ENCODE data around the gene OR2AE1.
"Not testable (repeated sequence)": the region's sequence is repeated elsewhere in the genome, so short reads cannot be mapped to it uniquely, and the experiment has no call there.

The OR2AE1 gene, protein sequence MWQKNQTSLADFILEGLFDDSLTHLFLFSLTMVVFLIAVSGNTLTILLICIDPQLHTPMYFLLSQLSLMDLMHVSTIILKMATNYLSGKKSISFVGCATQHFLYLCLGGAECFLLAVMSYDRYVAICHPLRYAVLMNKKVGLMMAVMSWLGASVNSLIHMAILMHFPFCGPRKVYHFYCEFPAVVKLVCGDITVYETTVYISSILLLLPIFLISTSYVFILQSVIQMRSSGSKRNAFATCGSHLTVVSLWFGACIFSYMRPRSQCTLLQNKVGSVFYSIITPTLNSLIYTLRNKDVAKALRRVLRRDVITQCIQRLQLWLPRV

DNA sequence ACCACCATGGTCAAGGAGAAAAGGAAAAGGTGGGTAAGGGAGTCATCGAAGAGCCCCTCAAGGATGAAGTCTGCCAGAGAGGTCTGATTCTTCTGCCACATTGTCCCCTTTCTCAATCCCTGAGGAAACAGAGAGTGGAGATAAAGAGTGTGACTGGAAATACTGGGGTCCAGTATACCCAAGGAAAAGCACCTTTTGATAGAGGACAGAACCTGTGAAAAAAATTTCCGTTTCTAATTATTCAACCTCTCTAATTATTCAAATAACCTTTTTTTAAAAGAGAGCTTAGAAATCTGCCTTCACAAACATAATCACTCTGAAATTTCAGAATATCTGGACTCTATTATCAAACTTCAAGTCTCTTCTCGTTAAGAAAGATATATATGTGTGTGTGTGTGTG lies at the start of gene OR2AE1:
Gene OR2AE1, minus strand, starts transcription at position 101 of the 400 bp plus-strand sequence. Its CDS starts 0 bp downstream, at position 101.
- DNase-seq, result no peak

DNA sequence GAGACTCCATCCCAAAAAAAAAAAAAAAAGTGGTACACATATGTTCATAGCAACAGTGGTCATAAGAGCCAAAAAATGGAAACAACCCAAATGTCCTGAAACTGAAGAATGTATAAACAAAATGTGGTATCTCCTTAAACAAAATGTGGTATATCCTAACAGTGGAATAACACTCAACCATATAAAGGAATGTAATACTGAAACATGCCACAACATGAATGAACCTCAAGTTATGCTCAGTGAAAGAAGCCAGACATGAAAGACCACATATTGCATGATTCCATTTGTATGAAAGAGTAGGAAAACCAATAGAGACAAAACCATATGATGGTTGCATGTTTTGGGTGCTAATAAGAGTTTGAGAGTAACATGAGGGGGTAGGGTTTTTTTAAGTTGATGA lies 49.5 kb upstream of the OR2AE1 start:
- no peak for DNase-seq

DNA sequence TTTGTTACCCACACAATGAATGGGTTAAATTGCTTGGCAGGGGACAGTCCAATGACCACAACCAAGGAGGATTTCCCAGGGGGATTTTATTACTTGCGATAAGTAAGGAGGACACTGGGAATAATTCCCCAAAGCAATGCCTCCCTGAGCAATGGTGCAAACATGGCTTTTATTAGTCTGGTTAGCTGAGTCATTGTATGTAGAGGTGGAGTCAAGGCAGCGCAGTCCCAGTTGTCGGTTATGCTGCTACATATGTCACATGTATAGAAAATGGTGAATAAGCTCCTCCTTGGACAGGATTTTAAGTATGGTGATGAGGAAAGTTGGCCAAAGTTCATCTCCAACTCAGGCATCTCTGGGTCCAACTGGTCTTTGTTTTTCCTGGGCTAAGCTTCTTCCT lies 46.4 kb upstream of the OR2AE1 start:
- no peak for DNase-seq

DNA sequence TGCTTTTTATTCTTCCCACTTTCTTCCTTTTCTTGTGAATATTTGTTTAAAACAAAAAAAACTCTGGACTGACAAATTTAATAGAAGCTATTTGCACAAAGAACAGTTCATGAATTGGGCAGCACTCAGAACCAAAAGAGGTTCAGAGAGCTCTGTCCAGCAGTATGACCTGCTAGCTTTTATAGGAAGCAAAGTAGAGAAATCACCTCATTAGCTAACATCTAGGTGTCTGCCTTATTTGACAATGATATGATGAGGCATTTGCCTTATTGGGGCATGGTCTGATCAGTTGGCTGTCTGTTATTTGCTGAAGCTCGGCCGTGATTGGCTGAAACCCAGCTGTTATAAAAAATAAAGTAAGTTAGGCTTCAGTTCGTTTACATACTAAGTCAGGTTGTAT lies 43.3 kb upstream of the OR2AE1 start:
- DNase-seq, result no peak

DNA sequence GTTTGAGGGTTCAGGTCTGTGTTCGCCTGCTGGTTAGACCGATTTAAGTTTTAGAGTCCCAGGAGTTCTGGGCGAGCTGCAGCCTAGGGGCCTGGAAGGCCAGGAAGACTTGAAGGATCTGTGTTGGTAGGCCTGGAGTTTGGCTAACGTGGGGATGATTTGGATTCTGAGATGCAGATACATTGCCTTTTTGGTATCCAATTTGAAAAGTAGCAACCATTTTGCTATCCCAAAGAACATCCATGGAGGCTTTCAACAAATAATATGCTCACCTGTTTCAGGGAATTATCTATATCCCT lies 42.9 kb upstream of the OR2AE1 start:
- no peak for DNase-seq

DNA sequence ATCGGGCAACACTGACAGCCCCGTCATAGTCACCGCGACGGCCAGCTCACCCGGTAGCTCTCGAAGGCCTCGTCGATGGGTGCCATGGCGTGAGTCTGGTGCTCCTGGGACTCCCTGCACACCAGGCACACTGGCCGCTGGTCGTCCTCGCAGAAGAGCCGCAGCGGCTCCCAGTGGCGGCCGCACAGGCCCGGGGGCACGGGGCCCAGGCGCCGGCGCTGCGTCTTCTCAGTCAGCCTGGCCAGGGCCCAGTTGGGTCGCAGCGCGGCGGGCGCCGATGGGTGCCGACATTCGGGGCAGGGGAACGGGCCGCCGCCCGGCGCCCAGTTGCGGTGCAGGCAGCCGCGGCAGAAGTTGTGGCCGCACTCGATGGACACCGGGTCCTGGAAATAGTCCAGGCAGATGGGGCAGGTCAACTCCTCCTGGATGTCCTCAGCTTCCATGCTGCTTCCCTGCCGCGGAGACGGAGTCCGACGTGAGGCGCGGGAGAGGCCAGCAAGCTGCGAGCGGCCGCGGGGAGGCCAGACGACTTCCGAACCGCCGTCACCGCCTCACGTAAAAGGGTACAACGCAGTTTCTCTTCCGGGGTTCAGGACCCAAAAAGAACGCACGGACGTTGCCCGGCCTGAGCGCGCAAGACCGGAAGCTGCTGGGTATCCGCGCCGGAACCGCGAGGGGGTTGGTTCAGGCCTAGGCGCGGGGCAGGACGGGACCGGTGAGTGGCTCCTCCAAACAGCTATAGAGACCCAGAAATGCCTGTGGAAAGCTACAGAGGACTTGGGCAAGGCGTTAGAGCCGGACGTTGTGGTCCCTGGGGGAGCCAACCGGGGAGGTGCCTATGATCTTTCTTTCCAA lies 42.4 kb upstream of the OR2AE1 start, which contains the start of gene TRIM4:
Gene TRIM4, minus strand, starts transcription at position 572 of the 855 bp plus-strand sequence. Its CDS starts 129 bp downstream, at position 443.
- no peak for DNase-seq

DNA sequence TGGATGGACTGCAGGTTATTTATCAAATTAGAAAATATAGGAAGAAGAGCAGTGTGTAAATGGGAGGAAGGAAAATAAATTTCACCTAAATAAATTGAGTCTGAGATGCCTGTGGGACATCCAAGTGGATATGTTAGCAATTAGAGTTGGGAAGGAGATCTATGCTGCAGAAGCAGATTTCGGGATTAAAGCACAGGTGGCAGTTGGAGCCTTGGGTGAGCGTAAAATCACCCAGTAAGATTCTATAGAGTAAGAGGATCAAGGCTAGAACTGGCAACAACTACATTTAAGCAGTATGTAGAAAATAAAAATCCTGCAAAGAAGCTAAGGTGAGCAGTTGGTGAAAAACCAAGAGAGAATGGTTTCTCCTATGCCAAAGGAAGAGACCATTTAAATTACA lies 34.1 kb upstream of the OR2AE1 start:
- no peak for DNase-seq

DNA sequence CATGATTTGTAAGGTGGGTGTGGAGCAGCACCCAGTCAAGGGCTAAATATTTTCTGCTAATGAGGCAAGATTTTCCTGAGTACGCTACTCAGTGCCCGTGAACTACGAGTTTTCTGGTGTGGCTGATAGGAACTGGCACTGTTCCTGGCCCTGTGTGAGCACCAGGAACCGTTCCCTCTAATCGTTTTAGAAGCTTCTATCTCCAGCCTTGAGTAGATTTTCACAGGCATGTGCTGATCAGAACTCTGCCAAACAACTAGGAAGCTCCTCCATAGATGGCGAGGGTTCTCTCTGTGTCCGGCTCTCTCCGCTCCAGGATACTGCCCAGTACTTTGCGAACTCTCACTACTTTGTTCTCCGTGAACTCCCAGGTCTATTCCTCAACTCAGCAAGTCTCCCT lies 24.7 kb upstream of the OR2AE1 start:
- no peak for DNase-seq

DNA sequence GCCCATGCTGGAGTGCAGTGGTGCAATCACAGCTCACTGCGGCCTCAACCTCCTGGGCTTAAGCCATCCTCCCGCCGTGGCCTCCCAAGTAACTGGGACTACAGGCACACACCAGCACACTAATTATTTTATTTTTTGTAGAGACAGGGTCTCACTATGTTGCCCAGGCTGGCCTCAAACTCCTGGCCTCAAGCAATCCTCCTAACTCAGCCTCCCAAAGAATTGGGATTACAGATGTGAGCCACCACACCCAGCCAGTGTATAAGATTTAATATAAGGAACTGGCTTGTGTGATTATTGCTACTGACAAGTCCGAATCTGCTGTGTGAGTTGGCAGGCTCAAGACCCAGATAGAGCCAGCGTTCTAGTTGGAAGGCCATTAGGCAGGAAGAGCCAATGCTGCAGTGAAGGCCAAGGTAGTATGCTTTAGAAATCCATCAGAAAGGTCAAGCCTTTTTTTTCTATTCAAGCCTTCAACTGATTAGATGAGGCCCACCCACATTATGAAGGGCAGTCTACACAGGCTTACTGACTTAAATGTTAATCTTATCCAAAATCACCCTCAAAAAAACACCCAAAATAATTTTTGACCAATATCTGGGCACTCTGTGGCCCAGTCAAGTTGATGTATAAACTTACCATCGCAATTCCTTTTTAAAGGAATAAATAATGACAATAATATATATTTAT lies 23.1 kb upstream of the OR2AE1 start:
- no peak for DNase-seq

DNA sequence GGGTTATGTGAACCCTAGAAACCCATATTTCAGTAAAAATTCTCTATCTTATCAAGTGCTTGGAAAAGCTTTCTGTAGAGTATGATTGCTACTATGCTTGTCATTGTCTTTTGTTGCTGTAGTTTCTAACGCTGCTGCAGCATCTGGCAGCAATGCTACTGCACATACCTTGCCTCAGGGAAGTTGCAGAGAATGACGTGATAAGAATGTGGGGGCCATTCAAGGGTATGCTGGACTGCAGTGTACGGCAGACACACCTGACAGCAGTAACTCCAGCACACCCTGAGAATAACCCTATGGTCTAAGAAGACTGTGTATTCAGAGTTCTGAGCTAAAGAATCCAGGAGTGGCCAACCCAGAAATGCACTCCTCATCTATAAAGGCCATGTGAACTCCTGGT lies 22.0 kb upstream of the OR2AE1 start:
- DNase-seq, result no peak

DNA sequence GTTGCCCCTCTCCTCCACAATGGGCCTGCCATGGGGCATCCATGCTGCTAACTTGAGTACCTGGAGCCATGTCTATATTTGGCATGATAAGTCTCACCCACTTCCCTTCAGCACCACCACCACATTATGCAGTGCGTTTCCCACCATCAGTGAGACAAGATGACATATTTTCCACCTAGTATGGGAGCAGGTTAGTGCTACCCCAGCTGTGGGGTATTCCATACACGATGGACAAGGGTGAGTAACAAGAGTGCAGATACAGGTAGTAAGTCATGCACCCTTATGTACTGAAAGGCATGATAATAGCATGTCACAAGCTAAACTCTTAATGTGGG lies 21.2 kb upstream of the OR2AE1 start:
- no peak for DNase-seq

DNA sequence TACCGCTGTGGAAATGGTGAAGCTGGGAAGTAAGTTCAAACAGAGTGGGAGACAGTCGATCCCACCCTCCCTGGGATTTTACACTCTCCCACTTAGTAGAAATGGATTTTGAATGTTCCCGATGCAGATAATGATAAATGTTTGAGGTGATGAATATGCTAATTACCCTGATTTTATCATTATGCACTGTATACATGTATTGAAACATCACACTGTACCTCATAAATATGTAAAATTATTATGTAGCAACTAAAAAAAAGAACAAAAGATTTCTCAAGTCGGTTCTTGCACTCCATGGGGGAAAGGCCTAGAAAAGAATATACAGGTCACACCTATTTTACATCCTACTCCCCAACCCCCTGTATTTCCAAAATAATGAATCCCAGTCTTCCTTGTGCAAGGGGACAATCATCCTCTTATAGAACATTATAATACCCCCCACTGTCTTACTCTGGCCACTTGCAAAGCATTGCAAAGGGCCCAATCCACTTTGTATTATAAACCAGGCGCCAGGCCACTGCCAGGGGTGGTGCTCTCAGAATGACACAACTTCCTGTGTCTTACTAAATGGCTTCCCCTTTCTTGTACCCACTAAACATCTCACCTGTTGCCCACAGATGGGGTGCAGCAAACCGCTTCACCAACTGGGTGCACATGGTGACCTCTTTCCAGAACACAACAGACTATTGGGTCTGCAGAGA lies 20.6 kb upstream of the OR2AE1 start:
- DNase-seq, result no peak

DNA sequence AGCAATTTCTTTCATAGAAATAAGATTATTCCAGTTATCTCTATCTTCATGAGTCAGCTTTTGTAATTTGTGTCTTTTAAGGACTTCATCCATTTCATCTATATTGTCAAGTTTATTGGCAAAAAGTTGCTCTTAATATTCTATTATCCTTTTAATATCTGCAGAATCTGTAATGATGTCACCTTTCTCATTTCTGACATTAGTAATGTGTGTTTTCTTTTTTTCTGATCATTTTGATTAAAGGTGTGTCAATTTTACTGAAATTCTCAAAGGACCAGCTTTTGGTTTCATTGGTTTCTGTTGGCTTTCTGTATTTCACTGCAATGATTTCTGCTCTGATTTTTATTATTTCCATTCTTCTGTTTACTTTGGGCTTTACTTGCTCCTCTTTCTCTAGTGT lies 17.9 kb upstream of the OR2AE1 start:
- no peak for DNase-seq

DNA sequence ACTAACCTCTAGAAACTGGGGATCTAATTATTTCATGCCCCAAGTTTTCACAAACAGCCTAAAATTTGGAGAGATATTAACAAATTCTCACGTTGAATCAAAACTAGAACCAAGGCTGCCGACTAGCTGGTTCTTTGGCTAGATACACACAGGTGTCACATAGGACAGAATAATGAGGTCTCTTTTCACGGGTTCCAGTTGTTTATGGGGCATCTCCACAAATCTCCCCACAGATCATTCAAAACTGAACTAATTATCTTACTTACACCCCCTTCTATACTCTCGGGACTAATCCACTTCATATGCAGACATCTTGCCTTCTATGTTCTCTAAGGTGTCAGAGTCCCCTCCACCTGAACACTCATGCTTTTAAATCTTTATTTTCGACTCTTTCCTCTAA lies 16.4 kb upstream of the OR2AE1 start:
- no peak for DNase-seq

DNA sequence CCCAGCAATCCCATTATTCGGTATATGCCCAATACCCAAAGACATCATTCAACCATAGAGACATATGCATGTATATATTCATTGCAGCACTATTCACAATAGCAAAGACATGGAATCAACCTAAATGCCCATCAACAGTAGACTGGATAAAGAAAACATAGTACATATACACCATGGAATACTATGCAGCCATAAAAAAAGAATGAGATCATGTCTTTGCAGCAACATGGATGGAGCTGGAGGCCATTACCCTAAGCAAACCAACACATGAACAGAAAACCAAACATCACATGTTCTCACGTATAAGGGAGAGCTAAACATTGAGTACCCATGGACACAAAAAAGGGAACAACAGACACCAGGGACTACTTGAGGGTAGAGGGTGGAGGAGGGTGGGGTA lies 13.5 kb upstream of the OR2AE1 start:
- DNase-seq, result not testable (repeated sequence)

DNA sequence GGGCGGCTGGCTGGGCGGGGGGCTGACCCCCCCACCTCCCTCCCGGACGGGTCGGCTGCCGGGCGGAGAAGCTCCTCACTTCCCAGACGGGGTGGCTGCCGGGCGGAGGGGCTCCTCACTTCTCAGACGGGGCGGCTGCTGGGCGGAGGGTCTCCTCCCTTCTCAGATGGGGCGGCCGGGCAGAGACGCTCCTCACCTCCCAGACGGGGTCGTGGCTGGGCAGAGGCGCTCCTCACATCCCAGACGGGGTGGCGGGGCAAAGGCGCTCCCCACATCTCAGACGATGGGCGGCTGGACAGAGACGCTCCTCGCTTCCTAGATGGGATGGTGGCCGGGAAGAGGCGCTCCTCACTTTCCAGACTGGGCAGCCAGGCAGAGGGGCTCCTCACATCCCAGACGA lies 11.5 kb upstream of the OR2AE1 start:
- not testable (repeated sequence) for DNase-seq

DNA sequence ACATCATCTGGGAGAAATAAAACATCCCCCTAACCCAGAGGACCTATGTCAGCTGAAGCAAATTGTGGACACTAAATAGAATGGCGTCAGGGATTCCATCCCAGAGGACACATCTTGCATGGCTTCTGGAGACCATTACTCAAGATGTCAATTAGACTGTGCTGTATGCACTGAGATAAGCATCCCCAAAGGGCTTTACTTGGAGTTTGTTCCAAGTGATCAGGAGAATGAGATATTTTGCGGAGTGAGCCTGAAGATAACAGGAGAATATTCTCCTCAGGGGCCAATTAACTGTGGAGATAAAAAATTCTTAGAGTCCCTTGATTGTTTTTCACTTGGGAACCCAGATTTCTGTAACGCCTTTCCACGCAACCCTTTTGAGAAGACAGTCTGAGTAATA lies 4.5 kb upstream of the OR2AE1 start:
- DNase-seq, result no peak

DNA sequence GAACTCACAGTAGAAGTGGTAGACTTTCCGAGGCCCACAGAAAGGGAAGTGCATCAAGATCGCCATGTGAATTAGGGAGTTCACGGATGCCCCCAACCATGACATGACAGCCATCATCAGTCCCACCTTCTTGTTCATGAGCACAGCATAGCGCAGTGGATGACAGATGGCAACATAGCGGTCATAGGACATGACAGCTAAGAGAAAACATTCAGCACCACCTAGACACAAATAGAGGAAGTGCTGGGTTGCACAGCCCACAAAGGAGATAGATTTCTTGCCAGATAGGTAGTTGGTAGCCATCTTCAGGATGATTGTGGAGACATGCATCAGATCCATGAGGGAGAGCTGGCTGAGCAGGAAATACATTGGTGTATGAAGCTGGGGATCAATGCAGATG lies 342 bp downstream of the OR2AE1 start:
- DNase-seq, result no peak

DNA sequence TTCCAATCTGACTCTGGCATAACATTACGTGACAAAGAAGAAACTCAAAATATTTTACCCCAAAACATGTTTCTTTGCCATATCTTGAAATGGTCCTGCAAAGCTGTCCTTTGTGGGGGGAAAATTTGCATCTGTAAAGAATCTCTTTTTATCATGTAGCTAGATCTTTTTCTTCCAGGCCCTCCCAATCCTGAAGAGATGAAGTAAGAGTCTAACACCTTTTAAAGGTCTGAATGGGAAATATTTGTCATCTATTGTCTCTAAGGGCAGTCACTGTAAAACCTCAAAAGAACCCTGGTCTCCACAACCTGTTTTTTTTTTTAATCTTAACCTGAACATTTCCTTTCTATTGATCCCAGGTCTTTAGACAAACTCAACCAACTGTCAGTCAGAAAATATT lies 8.6 kb downstream of the OR2AE1 start:
- DNase-seq, result no peak

DNA sequence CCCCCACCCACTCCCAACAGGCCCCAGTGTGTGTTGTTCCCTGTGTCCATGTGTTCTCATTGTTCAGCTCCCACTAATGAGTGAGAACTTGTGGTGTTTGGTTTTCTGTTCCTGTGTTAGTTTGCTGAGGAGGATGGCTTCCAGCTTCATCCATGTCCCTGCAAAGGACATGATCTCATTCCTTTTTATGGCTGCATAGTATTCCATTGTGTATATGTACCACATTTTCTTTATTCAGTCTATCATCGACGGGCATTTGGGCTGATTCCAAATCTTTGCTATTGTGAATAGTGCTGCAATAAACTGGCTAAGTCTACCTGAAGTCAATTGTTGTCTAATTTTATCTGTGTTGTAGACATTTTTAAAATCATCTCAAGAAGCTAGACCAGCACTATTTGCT lies 9.4 kb downstream of the OR2AE1 start:
- not testable (repeated sequence) for DNase-seq

DNA sequence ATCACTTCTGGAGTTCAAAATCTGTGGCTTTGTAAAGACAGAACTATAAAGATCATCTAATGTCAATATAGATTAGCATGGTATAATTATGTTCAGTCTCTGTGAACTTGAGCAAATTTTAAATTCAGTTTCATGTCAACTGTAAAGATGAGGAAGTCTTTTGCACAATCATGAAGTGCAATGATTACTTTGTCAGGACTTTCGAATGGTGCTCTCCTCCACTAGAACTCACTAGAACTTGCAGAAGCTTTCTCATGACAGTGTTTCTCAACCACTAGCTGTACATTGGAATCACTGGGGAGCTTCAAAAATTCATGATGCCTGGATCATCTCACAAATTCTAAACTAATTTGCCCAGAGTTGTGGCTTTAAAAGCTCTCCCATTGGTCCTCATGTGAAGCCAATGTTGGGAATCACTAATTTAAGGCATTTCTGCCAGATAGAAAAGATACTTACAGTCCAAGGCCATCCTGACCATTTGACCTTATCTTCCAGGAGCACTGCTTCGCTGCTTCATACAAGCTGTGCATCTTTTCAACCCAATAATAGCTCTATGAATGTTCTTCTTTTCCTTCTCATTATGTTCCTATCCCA lies 12.9 kb downstream of the OR2AE1 start:
- no peak for DNase-seq

DNA sequence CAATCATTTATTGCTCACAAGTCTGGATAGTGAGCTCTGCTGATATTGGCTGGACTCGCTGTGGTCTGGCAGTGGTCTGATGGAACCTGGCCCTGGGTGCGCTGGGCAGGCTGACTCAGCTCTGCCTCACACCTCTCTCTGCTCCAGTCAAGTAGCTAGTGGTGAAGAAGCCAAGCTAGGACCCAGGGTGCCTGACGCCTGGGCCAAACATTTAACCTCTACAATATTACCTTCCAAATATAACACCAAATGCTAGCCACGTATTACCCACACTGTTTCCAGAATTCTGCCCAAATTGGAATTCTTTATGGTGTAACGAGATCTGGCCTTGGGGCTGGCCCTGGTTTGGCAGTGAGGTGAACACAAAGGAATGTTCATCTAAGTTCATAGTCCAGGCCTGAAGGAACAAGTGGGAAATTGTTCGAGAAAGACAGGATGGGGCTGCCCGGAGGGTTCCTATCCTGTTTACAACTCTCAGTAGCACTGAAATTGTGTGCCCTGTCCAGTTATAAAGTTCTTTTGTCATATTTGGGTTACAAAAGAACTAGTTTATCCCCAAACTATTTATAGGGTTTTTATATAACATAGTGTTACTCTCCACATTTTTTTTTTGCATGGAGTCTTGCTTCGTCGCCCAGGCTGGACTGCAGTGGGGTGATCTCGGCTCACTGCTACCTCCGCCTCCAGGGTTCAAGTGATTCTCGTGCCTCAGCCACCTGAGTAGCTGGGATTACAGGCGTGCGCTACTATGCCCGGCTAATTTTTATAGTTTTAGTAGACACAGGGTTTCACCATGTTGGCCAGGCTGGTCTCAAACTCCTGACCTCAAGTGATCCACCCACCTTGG lies 16.3 kb downstream of the OR2AE1 start:
- no peak for DNase-seq
